Spinal cord (tissue), 10 donors: ENCODE measurements around the gene TCEAL3. TPM values are rescaled to one million over a fixed set of nuclear protein-coding genes. Genes with fewer than 3 reads are reported as not detected.

Experiments used
- DNase-seq, 6 donors: peaks; one replicate each; pipeline versions ENCODE4 v3.0.0 to v3.0.0-alpha.2; 2013 to 2015; ENCODE audit warnings: low spot score in 6 of 6, low read depth in 4 of 6
- H3K27ac ChIP-seq: one replicate; pipeline ENCODE4 v1.5.1; 2013; ENCODE audit warnings: low read depth, low read length, control low read depth
- H3K27me3 ChIP-seq: one replicate; pipeline ENCODE4 v1.6.1; 2013; ENCODE audit warnings: low read length; ENCODE audit not compliant: control insufficient read depth, insufficient read depth
- H3K36me3 ChIP-seq: one replicate; pipeline ENCODE4 v1.6.1; 2013; ENCODE audit warnings: low read length; ENCODE audit not compliant: control insufficient read depth, insufficient read depth
- H3K4me1 ChIP-seq: one replicate; pipeline ENCODE4 v1.6.1; 2013; ENCODE audit warnings: low read length; ENCODE audit not compliant: control insufficient read depth, insufficient read depth
- H3K4me3 ChIP-seq: one replicate; pipeline ENCODE4 v1.5.1; 2013; ENCODE audit warnings: low read depth, low read length, control low read depth
- H3K9me3 ChIP-seq: one replicate; pipeline ENCODE4 v1.6.1; 2013; ENCODE audit warnings: low read length; ENCODE audit not compliant: control insufficient read depth, insufficient read depth
- WGBS: methylation state at CpG from one replicate; pipeline ENCODE4 v1.1.5; 2013; ENCODE audit warnings: missing lambda C conversion rate; ENCODE audit not compliant: insufficient coverage; 5-methylcytosine and 5-hydroxymethylcytosine counted together
- long read RNA-seq, 4 donors: transcript quantifications; one replicate each; lab custom pipeline, GENCODE V29; 2026
- polyA plus RNA-seq, 2 donors: library from polyadenylated mRNA; unstranded; fragments of 120-200 nt; gene quantifications; one replicate each; pipeline ENCODE4 v1.2.1, GENCODE V29; 2013; ENCODE audit not compliant: insufficient read length in 2 of 2
- total RNA-seq, 2 donors: library from RNA; depleted of rRNA in 1 of 2; stranded (reverse); fragments of 120-200 nt in 1 of 2; fragments of >200 nt in 1 of 2; gene quantifications; one replicate each; pipeline versions ENCODE4 v1.2.3 to v1.2.4, GENCODE V29; 2013 to 2014
- donor health status: healthy.

Gene TCEAL3
- total RNA-seq = 10 to 100 TPM; 11.7 to 29.8 TPM
- 10 to 100 TPM; 77.2 TPM for polyA plus RNA-seq
- long read RNA-seq, donor 1, transcript TCEAL3-202 (3 exons, 1,113 nt) = major isoform, 39 of 51 reads
- long read RNA-seq, donor 1, transcript TCEAL3-201 (3 exons, 1,124 nt) = minor isoform, 7 of 51 reads
- long read RNA-seq, donor 1, partial matches to known transcripts = 5 of 51 reads
- long read RNA-seq, donor 1, other reads (novel, unspliced or antisense) = 0 of 51 reads
- long read RNA-seq, donor 2, transcript TCEAL3-202 (3 exons, 1,113 nt) = major isoform, 18 of 22 reads
- long read RNA-seq, donor 2, partial matches to known transcripts = 0 of 22 reads
- long read RNA-seq, donor 2, other reads (novel, unspliced or antisense) = 0 of 22 reads
- long read RNA-seq, donor 3, transcript TCEAL3-202 (3 exons, 1,113 nt) = major isoform, 19 of 27 reads
- long read RNA-seq, donor 3, transcript TCEAL3-201 (3 exons, 1,124 nt) = minor isoform, 8 of 27 reads
- long read RNA-seq, donor 3, partial matches to known transcripts = 0 of 27 reads
- long read RNA-seq, donor 3, other reads (novel, unspliced or antisense) = 0 of 27 reads
- long read RNA-seq, donor 4, transcript TCEAL3-202 (3 exons, 1,113 nt) = major isoform, 7 of 9 reads
- long read RNA-seq, donor 4, partial matches to known transcripts = 0 of 9 reads
- long read RNA-seq, donor 4, other reads (novel, unspliced or antisense) = 0 of 9 reads

- whole genome bisulfite sequencing = 13% methylated on average over 47 of the region's 59 CpGs
- peak within 1 kb of the TSS; percentile 86 for H3K27ac ChIP-seq
- H3K4me1 ChIP-seq = peaks cover 8% of the 10 kb centered on the region
- peaks cover 10% of the 10 kb centered on the region for H3K27me3 ChIP-seq
- no peaks in the 10 kb centered on the region for H3K9me3 ChIP-seq
- peak in 3 of 6 donors; percentile 48 to 88 (median 84) for DNase-seq
- peak within 1 kb of the TSS; percentile 69 for H3K4me3 ChIP-seq
- no peaks in the 10 kb centered on the region for H3K36me3 ChIP-seq
These were observed at the start of gene TCEAL3 for GRCh38 chrX:103607364-103608305. Gene TCEAL3, plus strand, starts transcription at chrX:103607963. Its CDS starts 1,102 bp downstream, at chrX:103609065.

- DNase-seq = no peak
- no peaks in the 10 kb centered on the region for H3K9me3 ChIP-seq
- H3K27ac ChIP-seq = no peak overlapping the region
- H3K4me3 ChIP-seq = no peak overlapping the region
- H3K36me3 ChIP-seq = no peaks in the 10 kb centered on the region
- peaks cover 15% of the 10 kb centered on the region for H3K27me3 ChIP-seq
- H3K4me1 ChIP-seq = no peaks in the 10 kb centered on the region
- WGBS = no CpG with 5 or more reads among the region's 1 CpG
These were observed 47.5 kb upstream of the TCEAL3 start for GRCh38 chrX:103560256-103560655.

GRCh38 chrX:103562801-103563200 lies 45.0 kb upstream of the TCEAL3 start:
- Histone ChIP-seq H3K36me3 (no peaks in the 10 kb centered on the region), H3K9me3 (no peaks in the 10 kb centered on the region), H3K4me3 (no peak overlapping the region), H3K4me1 (no peaks in the 10 kb centered on the region), H3K27ac (no peak overlapping the region), H3K27me3 (peaks cover 12% of the 10 kb centered on the region)
- DNase-seq = no peak
- WGBS = 64% methylated on average over 2 of the region's 2 CpGs

- no peak overlapping the region for H3K4me3 ChIP-seq
- 75% methylated on average over 2 of the region's 4 CpGs for WGBS
- H3K27ac ChIP-seq = no peak overlapping the region
- H3K36me3 ChIP-seq = no peaks in the 10 kb centered on the region
- peaks cover 7% of the 10 kb centered on the region for H3K27me3 ChIP-seq
- no peaks in the 10 kb centered on the region for H3K4me1 ChIP-seq
- no peak for DNase-seq
- H3K9me3 ChIP-seq = no peaks in the 10 kb centered on the region
These were observed 42.6 kb upstream of the TCEAL3 start for GRCh38 chrX:103565197-103565596.

- H3K36me3 ChIP-seq = no peaks in the 10 kb centered on the region
- H3K27me3 ChIP-seq = peaks cover 7% of the 10 kb centered on the region
- H3K9me3 ChIP-seq = no peaks in the 10 kb centered on the region
- no peak for DNase-seq
- no CpG with 5 or more reads among the region's 1 CpG for WGBS
- H3K27ac ChIP-seq = no peak overlapping the region
- no peaks in the 10 kb centered on the region for H3K4me1 ChIP-seq
- H3K4me3 ChIP-seq = no peak overlapping the region
These were observed 42.0 kb upstream of the TCEAL3 start for GRCh38 chrX:103565752-103566151.

GRCh38 chrX:103571121-103571520 lies 36.6 kb upstream of the TCEAL3 start:
- Histone ChIP-seq H3K27ac (no peak overlapping the region), H3K4me1 (no peaks in the 10 kb centered on the region), H3K9me3 (no peaks in the 10 kb centered on the region), H3K4me3 (no peak overlapping the region), H3K27me3 (peaks cover 2% of the 10 kb centered on the region), H3K36me3 (no peaks in the 10 kb centered on the region)
- DNase-seq = no peak
- WGBS = 88% methylated on average over 5 of the region's 6 CpGs

GRCh38 chrX:103571726-103572125 lies 36.0 kb upstream of the TCEAL3 start:
- no peaks in the 10 kb centered on the region for H3K36me3 ChIP-seq
- WGBS = no CpG with 5 or more reads among the region's 4 CpGs
- H3K4me1 ChIP-seq = no peaks in the 10 kb centered on the region
- no peak for DNase-seq
- H3K27ac ChIP-seq = no peak overlapping the region
- peaks cover 2% of the 10 kb centered on the region for H3K27me3 ChIP-seq
- no peaks in the 10 kb centered on the region for H3K9me3 ChIP-seq
- no peak overlapping the region for H3K4me3 ChIP-seq

- H3K4me3 ChIP-seq = no peak overlapping the region
- peaks cover 2% of the 10 kb centered on the region for H3K27me3 ChIP-seq
- no peaks in the 10 kb centered on the region for H3K9me3 ChIP-seq
- no peaks in the 10 kb centered on the region for H3K4me1 ChIP-seq
- peak in 1 of 6 donors; percentile 1 for DNase-seq
- no peak overlapping the region for H3K27ac ChIP-seq
- no peaks in the 10 kb centered on the region for H3K36me3 ChIP-seq
- WGBS = 70% methylated on average over 1 of the region's 1 CpG
These were observed 34.6 kb upstream of the TCEAL3 start for GRCh38 chrX:103573202-103573601.

- Histone ChIP-seq H3K4me1 (peaks cover 5% of the 10 kb centered on the region), H3K27ac (peak overlapping the region; percentile 89), H3K27me3 (peaks cover 7% of the 10 kb centered on the region), H3K4me3 (peak overlapping the region; percentile 11), H3K9me3 (peaks cover 1% of the 10 kb centered on the region), H3K36me3 (peaks cover 2% of the 10 kb centered on the region)
- peak in 2 of 6 donors; percentile 77 to 90 for DNase-seq
- 57% methylated on average over 2 of the region's 3 CpGs for WGBS
These were observed 23.2 kb upstream of the TCEAL3 start for GRCh38 chrX:103584596-103584995.
